T1000 (cell line): ENCODE measurements around the gene RPL26.
"Not testable (repeated sequence)": the region's sequence is repeated elsewhere in the genome, so short reads cannot be mapped to it uniquely, and the experiment has no call there.

Source experiments
- DNase-seq: peaks from one replicate; lab custom pipeline; 2025; ENCODE audit warnings: mixed read lengths; lab: John Stamatoyannopoulos, UW

The RPL26 gene

DNA sequence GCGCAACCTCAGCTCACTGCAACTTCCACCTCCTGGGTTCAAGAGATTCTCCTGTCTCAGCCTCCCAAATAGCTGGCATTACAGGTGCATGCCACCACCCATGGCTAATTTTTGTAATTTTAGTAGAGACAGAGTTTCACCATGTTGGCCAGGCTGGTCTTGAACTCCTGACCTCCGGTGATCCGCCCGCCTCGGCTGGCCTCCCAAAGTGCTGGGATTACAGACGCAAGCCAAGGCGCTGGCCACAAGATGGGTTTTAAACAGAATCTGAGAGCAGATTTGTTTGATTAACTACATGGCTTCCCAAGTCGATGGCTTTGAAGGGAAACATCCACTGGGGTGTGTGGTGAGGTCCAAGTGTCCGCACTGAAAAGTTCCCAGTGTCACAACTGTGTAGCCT lies 11.5 kb upstream of the RPL26 start:
- DNase-seq = not testable (repeated sequence)

GRCh38 chr17:8393470-8394231 lies 10.7 kb upstream of the RPL26 start:
- no peak for DNase-seq

GRCh38 chr17:8392674-8393469 lies 9.9 kb upstream of the RPL26 start:
- DNase-seq = no peak

DNA sequence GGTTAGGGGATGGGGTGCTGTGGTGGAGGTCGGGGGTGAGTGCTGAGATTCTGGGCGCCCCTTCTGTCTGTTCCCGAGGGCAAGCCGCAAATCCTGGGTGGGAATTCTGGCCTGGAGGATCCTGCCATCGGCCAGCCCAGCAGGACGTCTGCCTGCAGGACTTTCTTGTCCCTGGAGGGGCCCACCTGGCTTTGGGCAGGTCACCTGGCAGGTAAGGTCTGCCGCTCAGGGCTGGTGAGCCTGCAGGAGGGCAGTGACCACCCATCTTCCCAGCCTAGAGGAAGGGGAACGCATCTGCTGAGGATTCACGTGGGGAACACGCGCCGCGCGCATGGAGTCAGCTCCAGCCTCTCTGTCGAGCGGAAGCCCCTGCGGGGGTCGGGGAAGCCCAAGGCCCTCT lies 9.3 kb upstream of the RPL26 start:
- no peak for DNase-seq

DNA sequence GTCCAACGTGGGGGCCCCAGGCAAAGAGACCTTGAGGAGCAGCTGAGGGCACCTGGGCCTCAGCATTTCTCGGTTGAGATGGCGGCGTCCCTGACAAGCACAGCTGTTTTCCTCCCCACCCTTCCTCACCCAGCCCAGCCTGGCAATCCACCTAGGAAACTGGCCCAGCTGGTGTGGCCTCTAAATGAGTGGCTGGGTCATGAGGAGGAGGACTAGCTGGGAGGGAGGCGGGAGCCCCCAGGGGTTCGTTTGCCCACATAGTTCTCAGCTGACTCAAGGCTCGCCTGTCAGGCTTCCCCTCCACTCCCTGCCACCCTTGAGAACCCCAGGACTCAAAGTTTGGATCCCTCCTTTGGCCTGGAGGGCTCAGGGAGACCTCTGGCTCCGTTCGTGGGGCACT lies 8.7 kb upstream of the RPL26 start:
- DNase-seq = peak; percentile 39

DNA sequence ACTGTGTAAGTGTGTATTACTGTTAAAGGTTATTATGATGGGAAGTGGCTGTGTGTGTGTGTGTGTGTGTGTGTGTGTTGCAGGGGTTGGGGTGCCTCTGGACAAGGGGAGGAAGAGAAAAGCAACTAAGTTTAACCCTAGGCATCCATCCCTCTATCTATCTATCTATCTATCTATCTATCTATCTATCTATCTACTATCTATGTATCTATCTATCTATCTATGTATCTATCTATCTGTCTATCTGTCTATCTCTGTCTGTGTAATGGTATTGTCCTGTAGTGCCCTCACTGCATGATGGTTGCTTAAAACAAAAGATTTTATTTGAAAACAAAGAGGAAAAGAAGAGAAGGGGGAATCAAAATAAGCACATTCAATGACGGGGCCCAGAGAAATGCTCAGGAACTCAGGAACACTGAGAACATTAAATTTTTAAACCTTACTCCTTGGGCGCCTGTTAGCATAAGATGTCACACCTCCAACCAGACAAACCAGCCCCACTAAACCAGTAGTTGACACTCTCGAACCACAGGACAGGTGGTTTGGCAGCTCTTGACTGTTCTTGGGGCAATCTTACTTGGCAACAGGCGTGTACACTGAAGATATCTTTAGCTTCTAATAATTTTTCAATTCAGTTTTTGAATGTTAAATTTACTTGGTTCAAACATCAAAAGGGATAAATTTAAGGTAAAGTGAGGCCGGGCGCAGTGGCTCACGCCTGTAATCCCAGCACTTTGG lies 5.1 kb upstream of the RPL26 start:
- DNase-seq = no peak

DNA sequence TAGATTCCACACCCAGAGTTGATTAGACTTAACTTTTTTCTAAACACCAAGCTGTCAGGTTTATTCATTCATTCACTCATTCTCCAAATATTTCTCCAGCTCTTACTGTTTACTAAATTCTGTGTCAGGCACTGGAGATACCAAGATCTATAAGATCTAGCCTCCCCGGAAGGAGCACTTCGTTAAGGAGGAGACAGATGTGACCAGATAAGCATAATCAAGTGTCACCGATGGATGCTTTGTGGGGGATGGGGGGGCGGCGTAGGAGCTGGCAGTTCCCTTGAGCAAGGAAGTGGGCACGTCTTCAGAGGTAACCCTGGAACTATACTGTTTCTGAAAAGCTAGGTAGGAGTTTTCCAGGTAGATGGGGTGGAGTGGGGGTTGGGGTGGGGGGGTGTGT lies 3.8 kb upstream of the RPL26 start:
- DNase-seq = no peak

- DNase-seq = peak; percentile 68
Observed at GRCh38 chr17:8384801-8385378, 1.9 kb upstream of the RPL26 start.

DNA sequence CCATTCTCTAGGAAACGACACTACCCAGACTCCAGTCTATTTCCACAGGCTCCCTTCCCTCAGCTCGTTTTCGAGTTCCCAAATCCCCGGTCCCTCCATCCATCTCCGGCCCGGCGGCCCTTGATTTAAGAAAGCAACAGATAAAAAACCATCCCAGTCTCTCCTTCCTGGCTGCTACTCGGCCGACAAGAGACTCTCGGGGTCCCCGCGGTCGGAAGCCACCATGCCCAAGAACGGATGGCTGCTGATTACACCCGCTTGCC lies 182 bp downstream of the RPL26 start:
- no peak for DNase-seq

- no peak for DNase-seq
Observed at GRCh38 chr17:8382052-8382879, 727 bp downstream of the RPL26 start.

- no peak for DNase-seq
Observed at GRCh38 chr17:8380049-8380448, 2.9 kb downstream of the RPL26 start.

DNA sequence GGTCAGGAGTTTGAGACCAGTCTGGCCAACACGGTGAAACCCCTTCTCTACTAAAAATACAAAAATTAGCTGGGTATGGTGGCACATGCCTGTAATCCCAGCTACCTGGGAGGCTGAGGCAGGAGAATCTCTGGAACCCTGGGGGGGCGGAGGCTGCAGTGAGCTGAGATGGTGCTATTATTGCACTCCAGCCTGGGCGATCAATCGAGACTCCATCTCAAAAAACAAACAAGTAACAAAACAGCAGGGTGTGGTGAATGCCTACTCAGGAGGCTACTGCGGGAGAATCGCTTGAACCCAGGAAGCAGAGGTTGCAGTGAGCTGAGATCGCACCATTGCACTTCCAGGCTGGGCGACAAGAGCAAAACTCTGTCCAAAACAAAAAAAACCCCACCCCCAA lies 4.9 kb downstream of the RPL26 start:
- DNase-seq = not testable (repeated sequence)

DNA sequence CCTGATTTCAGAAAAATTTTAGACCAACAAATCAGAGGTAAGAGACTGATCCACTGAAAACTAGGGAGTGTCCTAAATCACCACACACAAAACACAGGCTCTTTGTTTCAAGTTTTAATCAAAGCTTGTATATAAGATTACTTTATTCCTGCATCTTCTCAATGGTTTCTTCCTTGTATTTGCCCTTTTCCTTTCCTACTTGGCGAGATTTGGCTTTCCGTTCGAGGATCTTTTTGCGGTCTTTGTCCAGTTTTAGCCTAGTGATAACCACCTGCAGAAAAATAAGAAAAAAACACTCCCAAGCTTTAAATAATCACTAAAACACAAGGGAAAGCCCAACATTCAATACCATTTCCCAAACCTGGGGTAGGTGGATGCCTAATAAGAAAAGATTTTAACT lies 5.6 kb downstream of the RPL26 start:
- no peak for DNase-seq

GRCh38 chr17:8376271-8377067 lies 6.5 kb downstream of the RPL26 start, which contains the start of gene KRABD2:
Gene KRABD2, minus strand, starts transcription at chr17:8376704.
- peak; percentile 75 for DNase-seq

DNA sequence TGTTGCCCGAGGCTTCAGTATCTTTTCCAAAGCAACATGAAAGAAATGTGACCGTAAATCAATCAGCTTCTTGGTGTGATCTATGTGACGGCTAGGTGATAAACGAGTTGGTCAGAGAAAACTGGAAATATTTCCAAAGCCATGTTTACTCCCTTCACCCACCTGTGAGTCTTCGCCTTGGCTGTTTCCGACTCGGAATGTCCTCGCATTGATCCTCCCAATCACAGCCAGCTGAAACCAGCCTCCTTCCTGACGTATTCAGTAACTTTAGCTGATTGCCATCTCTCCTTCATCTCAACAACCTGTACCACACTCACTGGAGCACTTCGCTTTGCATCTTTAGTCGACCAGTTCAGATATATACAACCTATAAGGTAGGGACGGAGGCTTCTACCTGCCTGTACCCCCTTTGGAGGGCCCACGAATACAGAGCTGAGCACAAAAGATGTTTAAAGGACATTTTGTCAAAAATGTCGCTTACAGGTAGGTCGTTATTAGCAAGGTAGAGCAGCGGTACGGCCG lies 7.2 kb downstream of the RPL26 start:
- no peak for DNase-seq

DNA sequence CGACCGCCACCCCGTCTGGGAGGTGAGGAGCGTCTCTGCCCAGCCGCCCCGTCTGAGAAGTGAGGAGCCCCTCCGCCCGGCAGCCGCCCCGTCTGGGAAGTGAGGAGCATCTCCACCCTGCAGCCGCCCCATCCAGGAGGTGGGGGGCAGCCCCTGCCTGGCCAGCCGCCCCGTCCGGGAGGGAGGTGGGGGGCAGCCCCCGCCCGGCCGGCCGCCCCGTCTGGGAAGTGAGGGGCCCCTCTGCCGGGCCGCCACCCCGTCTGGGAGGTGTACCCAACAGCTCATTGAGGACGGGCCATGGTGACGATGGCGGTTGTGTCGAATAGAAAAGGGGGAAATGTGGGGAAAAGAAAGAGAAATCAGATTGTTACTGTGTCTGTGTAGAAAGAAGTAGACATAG lies 9.1 kb downstream of the RPL26 start:
- not testable (repeated sequence) for DNase-seq

DNA sequence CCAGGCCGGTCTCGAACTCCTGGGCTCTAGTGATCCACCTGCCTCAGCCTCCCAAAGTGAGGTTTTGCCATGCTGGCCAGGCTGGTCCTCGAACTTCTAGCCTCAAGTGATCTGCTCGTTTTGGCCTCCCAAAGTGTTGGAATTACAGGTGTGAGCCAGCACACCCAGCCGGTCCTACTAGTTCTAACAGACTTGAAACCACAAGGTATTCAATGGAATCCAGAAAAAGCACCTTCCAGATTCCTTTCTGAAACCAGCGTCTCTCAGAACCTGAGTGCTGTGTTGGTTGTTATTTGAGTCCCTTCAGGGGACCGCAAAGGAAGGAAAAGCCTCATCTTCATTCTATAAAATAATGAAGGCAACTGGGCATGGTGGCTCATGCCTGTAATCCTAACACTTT lies 10.6 kb downstream of the RPL26 start:
- DNase-seq = no peak

DNA sequence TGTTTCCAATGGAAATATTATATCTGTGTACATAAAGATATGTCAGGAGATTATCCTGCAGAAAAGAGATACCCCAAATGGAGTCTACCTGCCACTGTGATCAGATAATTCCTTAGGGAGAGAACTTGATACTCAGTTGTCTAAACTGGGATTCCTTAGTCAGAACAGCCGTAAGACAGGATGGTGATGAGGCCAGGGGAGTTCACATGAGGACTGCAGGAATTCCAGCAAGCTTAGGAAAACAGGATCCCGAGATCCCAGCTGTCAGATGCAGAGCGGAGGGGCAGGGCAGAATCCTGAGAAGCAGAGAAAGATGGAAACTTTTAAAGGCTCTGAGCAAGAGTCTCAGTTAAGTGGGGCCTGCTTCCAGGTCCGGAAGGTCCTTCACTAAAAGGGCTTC lies 11.2 kb downstream of the RPL26 start:
- DNase-seq = no peak

GRCh38 chr17:8369944-8370343 lies 13.0 kb downstream of the RPL26 start:
- no peak for DNase-seq

- no peak for DNase-seq
Observed at GRCh38 chr17:8368193-8368592, 14.8 kb downstream of the RPL26 start.

DNA sequence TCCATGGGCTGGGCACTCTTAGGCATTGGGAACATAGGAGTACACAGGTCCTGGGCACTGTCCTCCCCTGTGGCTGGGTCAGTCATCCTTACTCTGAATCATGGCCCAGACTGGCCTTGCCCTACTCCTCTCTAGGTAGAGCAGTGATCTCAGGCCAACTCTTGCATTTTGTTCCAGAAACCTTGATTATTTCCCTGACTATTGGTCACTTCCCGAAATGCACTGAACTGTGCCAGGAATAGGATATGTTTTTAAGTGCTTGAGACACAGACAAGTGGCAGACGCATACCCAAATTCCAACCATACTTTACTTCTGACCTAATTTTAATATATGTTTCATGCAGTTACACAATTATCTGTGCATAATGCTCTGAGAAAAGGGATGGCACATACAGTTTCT lies 16.8 kb downstream of the RPL26 start:
- no peak for DNase-seq
